Measurements from ENCODE around the gene KL.

KL gene

GRCh38 chr13:33115274-33115673 is 99.1 kb downstream of the KL start:
- H3K36me3 ChIP-seq (ENCODE audit: control insufficient read depth in 1 of 2, insufficient read depth in 2 of 2, low read length in 2 of 2) = peaks cover 48 to 57% of the 10 kb centered on the region in 2 donors
- no peak overlapping the region for H3K4me3 ChIP-seq (ENCODE audit: low read depth in 1 of 2, low read length in 2 of 2)
- no peak overlapping the region for H3K27ac ChIP-seq (ENCODE audit: low read length)
- H3K4me1 ChIP-seq (ENCODE audit: control insufficient read depth in 1 of 2, insufficient read depth in 2 of 2, low read length in 2 of 2) = peaks cover 13 to 54% of the 10 kb centered on the region in 2 donors
- no peaks in the 10 kb centered on the region for H3K27me3 ChIP-seq (ENCODE audit: low read depth, low read length)
- H3K9me3 ChIP-seq (ENCODE audit: control insufficient read depth in 1 of 2, low read length in 2 of 2) = no peaks in the 10 kb centered on the region
